HL-60/S4 treated with phorbol 12-myristate 13-acetate at 8.2 ng/mL for 4 days and 3 days (cell line): ENCODE measurements around the gene MYO9A.
"Not testable (repeated sequence)": the region's sequence is repeated elsewhere in the genome, so short reads cannot be mapped to it uniquely, and the experiment has no call there.

ENCODE experiments used
- in situ Hi-C: fragments of 300-500 bp; cut with MboI; formaldehyde crosslinking; loops from 2 replicates; pipeline ENCODE4 v1.15.0; 2022; ENCODE audit warnings: low sequenced_read_pairs

The MYO9A gene

GRCh38 chr15:72139667-72140066, 21.7 kb upstream of the MYO9A start:
- in situ Hi-C loops: no loop called here

GRCh38 chr15:72136170-72137051, 18.5 kb upstream of the MYO9A start:
- in situ Hi-C loops: no loop called here

- in situ Hi-C loops: no loop called here
Measured at GRCh38 chr15:72135719-72136118, 17.8 kb upstream of the MYO9A start.

GRCh38 chr15:72133211-72133610, 15.3 kb upstream of the MYO9A start:
- in situ Hi-C loops: no loop called here

- in situ Hi-C loops: no loop called here
Measured at GRCh38 chr15:72131922-72132321, 14.0 kb upstream of the MYO9A start.

GRCh38 chr15:72130272-72130671, 12.3 kb upstream of the MYO9A start:
- in situ Hi-C loops: no loop called here

GRCh38 chr15:72128359-72128758, 10.4 kb upstream of the MYO9A start:
- in situ Hi-C loops: no loop called here

- in situ Hi-C loops: no loop called here
Measured at GRCh38 chr15:72127724-72128322, 9.9 kb upstream of the MYO9A start.

GRCh38 chr15:72124218-72124617, 6.3 kb upstream of the MYO9A start:
- in situ Hi-C loops: no loop called here

GRCh38 chr15:72117486-72118016, 399 bp downstream of the MYO9A start:
- in situ Hi-C loops: no loop called here

- in situ Hi-C loops: no loop called here
Measured at GRCh38 chr15:72116731-72117485, 1.0 kb downstream of the MYO9A start.

- in situ Hi-C loops: no loop called here
Measured at GRCh38 chr15:72113347-72114031, 4.5 kb downstream of the MYO9A start.

- in situ Hi-C loops: no loop called here
Measured at GRCh38 chr15:72112805-72113204, 5.1 kb downstream of the MYO9A start.

GRCh38 chr15:72112116-72112515, 5.8 kb downstream of the MYO9A start:
- in situ Hi-C loops: no loop called here

- in situ Hi-C loops: no loop called here
Measured at GRCh38 chr15:72110355-72110754, 7.6 kb downstream of the MYO9A start.

GRCh38 chr15:72106068-72106467, 11.9 kb downstream of the MYO9A start:
- in situ Hi-C loops: no loop called here

GRCh38 chr15:72105111-72105510, 12.8 kb downstream of the MYO9A start:
- in situ Hi-C loops: no loop called here

GRCh38 chr15:72100551-72100950, 17.4 kb downstream of the MYO9A start:
- in situ Hi-C loops: not testable (repeated sequence)

- in situ Hi-C loops: no loop called here
Measured at GRCh38 chr15:72099155-72099554, 18.8 kb downstream of the MYO9A start.

- in situ Hi-C loops: no loop called here
Measured at GRCh38 chr15:72098040-72098439, 19.9 kb downstream of the MYO9A start.

- in situ Hi-C loops: no loop called here
Measured at GRCh38 chr15:72096796-72097195, 21.2 kb downstream of the MYO9A start.
